Measurements from ENCODE around the gene GPN2.

GPN2 gene

DNA sequence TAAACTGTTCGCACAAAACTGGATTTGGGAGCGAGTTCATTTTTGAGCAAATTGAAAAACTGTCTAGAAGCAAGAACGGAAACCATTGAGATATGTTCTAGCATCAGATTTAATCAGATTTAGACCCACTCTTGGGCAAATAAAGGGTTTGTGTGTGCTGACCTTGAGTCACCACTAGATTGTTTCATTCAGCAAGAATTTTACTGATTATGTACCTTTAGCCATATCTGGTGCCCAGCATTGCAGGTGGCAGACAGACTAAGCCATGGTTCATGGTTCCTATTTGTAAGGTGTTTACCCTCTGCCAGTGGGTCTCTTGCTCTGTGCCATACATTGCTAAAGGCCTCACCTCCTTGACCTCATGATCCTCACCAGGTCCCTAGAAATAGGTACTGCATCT lies 32.8 kb upstream of the GPN2 start:
- Histone ChIP-seq H4K20me1 (ENCODE audit: insufficient read depth, low read length) (no peaks in the 10 kb centered on the region), H3K4me3 (ENCODE audit: low read length) (peak overlapping the region; percentile 87), H3K4me2 (ENCODE audit: low read depth, low read length) (peak overlapping the region; percentile 91), H3K9me3 (replicated peaks; ENCODE audit: insufficient read depth, low read length) (no peaks in the 10 kb centered on the region), H3K4me1 (ENCODE audit: low read length) (peaks cover 15% of the 10 kb centered on the region), H3F3A (ENCODE audit: insufficient read depth, low read length) (no peaks in the 10 kb centered on the region), H3K27ac (ENCODE audit: low read length) (no peak overlapping the region), H3K36me3 (replicated peaks; ENCODE audit: insufficient read depth, low read length) (0 out of 2 replicates have a peak, but pooled peaks cover 4% of the 10 kb centered on the region), H2AFZ (ENCODE audit: low read length) (no peak overlapping the region), H3K9ac (ENCODE audit: low read length) (no peak overlapping the region), H3K79me2 (ENCODE audit: low read length) (peaks cover 53% of the 10 kb centered on the region), H3K9me2 (replicated peaks; ENCODE audit: insufficient read depth, low read length) (no peaks in the 10 kb centered on the region), H3K27me3 (replicated peaks; ENCODE audit: insufficient read depth, low read length) (no peaks in the 10 kb centered on the region)
- DNase-seq = no peak
- TF ChIP-seq EZH2 (optimal IDR thresholded peaks at IDR 0.05; ENCODE audit: low read depth, low read length) = no peak
- TF ChIP-seq EZH2phosphoT487 (IDR thresholded peaks at IDR 0.05; ENCODE audit: low read length) = no peak
- no peak for TF ChIP-seq CTCF (IDR thresholded peaks at IDR 0.05; ENCODE audit: low read length)

GRCh38 chr1:26922431-26922729 lies 32.3 kb upstream of the GPN2 start:
- H3K27ac ChIP-seq (ENCODE audit: low read length) = no peak overlapping the region
- TF ChIP-seq EZH2phosphoT487 (IDR thresholded peaks at IDR 0.05; ENCODE audit: low read length) = no peak
- TF ChIP-seq EZH2 (optimal IDR thresholded peaks at IDR 0.05; ENCODE audit: low read depth, low read length) = no peak
- TF ChIP-seq CTCF (IDR thresholded peaks at IDR 0.05; ENCODE audit: low read length) = no peak
- H3K4me3 ChIP-seq (ENCODE audit: low read length) = peak overlapping the region; percentile 87
- no peaks in the 10 kb centered on the region for H3K27me3 ChIP-seq (replicated peaks; ENCODE audit: insufficient read depth, low read length)
- H3K79me2 ChIP-seq (ENCODE audit: low read length) = peaks cover 48% of the 10 kb centered on the region
- H3K4me1 ChIP-seq (ENCODE audit: low read length) = peaks cover 15% of the 10 kb centered on the region
- no peak overlapping the region for H2AFZ ChIP-seq (ENCODE audit: low read length)
- peak overlapping the region; percentile 91 for H3K4me2 ChIP-seq (ENCODE audit: low read depth, low read length)
- H3K36me3 ChIP-seq (replicated peaks; ENCODE audit: insufficient read depth, low read length) = 0 out of 2 replicates have a peak, but pooled peaks cover 4% of the 10 kb centered on the region
- peak overlapping the region; percentile 88 for H3K9ac ChIP-seq (ENCODE audit: low read length)
- DNase-seq = no peak
- H4K20me1 ChIP-seq (ENCODE audit: insufficient read depth, low read length) = no peaks in the 10 kb centered on the region
- H3F3A ChIP-seq (ENCODE audit: insufficient read depth, low read length) = no peaks in the 10 kb centered on the region
- H3K9me3 ChIP-seq (replicated peaks; ENCODE audit: insufficient read depth, low read length) = no peaks in the 10 kb centered on the region
- no peaks in the 10 kb centered on the region for H3K9me2 ChIP-seq (replicated peaks; ENCODE audit: insufficient read depth, low read length)

DNA sequence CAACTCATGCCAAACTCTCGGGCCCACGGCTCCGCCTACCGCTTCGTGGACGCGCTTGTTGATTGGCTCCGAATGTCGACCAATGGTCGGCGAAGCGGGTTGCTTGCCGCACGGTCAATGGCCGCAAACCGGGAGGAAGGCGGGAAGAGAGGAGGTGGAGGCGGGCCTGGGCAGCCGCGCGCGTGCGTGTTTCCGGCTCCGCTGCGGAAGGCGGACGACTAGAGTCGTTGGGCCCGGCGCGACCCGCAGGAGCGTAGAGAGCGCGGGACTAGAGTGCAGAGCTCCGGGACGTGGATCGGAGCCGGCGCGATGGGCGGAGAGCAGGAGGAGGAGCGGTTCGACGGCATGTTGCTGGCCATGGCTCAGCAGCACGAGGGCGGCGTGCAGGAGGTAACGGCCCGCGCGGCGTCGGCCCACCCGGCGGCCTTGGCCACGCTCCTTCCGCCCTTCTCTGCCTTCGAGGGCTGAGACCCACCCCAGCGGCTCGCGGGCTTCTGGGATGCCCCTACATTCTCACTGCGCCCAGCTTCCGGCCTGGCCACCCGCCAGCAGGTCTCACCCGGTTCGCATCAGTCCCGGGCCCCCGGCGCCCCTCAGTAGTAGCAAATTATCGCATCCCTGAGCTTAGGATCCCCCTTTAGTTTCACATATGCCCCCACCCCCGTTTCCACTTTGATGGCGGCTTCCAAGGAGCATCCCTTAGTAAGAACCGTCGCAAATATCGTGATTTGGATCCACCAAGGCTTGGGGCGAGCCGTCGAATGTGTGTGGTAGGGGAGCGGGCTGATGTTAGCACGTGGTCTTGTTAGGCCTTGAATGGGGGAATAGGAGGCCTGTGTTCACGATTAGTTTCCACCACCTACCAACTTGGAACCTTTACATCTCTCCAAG lies 31.7 kb upstream of the GPN2 start, which contains the start of gene NUDC:
NUDC (plus strand) TSS at position 204 of the 891 bp plus-strand sequence; CDS start at position 310, 106 bp downstream.
- H3K4me3 ChIP-seq (ENCODE audit: low read length) = peak within 1 kb of the TSS; percentile 87
- peak within 1 kb of the TSS; percentile 86 for H2AFZ ChIP-seq (ENCODE audit: low read length)
- H4K20me1 ChIP-seq (ENCODE audit: insufficient read depth, low read length) = no peaks in the 10 kb centered on the region
- H3K27me3 ChIP-seq (replicated peaks; ENCODE audit: insufficient read depth, low read length) = no peaks in the 10 kb centered on the region
- no peak for TF ChIP-seq EZH2phosphoT487 (IDR thresholded peaks at IDR 0.05; ENCODE audit: low read length)
- no peak for TF ChIP-seq EZH2 (optimal IDR thresholded peaks at IDR 0.05; ENCODE audit: low read depth, low read length)
- TF ChIP-seq CTCF (IDR thresholded peaks at IDR 0.05; ENCODE audit: low read length) = no peak
- H3K79me2 ChIP-seq (ENCODE audit: low read length) = peaks cover 42% of the 10 kb centered on the region
- no peaks in the 10 kb centered on the region for H3F3A ChIP-seq (ENCODE audit: insufficient read depth, low read length)
- peaks cover 15% of the 10 kb centered on the region for H3K4me1 ChIP-seq (ENCODE audit: low read length)
- H3K36me3 ChIP-seq (replicated peaks; ENCODE audit: insufficient read depth, low read length) = 0 out of 2 replicates have a peak, but pooled peaks cover 4% of the 10 kb centered on the region
- H3K4me2 ChIP-seq (ENCODE audit: low read depth, low read length) = peak within 1 kb of the TSS; percentile 91
- DNase-seq = peak; percentile 99
- H3K27ac ChIP-seq (ENCODE audit: low read length) = peak within 1 kb of the TSS; percentile 39; the same call in 1 of the 2 replicates
- no peaks in the 10 kb centered on the region for H3K9me3 ChIP-seq (replicated peaks; ENCODE audit: insufficient read depth, low read length)
- H3K9ac ChIP-seq (ENCODE audit: low read length) = peak within 1 kb of the TSS; percentile 88
- H3K9me2 ChIP-seq (replicated peaks; ENCODE audit: insufficient read depth, low read length) = no peaks in the 10 kb centered on the region
